UCSD-AML1 (cell line): ENCODE measurements around the gene HEBP1.
"Not testable (repeated sequence)": the region's sequence is repeated elsewhere in the genome, so short reads cannot be mapped to it uniquely, and the experiment has no call there.

Source experiments
- DNase-seq: peaks from one replicate; lab custom pipeline; 2025; ENCODE audit not compliant: unreplicated experiment; lab: John Stamatoyannopoulos, UW

Gene HEBP1, protein sequence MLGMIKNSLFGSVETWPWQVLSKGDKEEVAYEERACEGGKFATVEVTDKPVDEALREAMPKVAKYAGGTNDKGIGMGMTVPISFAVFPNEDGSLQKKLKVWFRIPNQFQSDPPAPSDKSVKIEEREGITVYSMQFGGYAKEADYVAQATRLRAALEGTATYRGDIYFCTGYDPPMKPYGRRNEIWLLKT

DNA sequence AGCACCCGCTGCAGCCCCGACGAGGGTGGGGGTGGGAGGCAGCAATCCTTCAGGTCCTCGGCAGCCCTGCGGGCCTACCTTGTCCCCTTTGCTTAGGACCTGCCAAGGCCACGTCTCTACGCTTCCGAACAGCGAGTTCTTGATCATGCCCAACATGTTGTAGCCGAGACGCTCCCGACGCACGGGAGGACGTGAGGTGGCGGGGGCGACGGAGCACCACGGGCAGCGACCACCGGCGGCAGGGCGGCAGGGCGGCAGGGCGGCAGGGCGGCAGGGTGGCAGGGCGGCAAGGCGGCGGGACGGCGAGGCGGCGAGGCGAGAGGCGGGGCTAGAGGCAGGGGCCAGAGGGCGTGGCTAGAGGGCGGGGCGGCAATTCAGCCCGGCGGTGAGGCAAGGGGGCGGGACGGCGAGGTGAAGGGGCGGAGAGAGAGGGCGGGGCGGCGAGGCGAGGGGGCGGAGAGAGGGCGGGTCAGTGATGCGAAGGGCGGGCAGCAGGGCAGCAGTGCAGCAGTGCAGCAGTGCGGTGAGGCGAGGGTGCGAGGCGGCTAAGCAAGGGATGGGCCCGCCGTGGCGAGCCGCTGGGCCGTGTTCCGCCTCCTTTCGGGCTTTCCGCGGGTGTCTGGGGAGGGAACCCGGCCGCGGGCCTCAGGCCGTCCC is at the start of gene HEBP1:
Gene HEBP1 (minus strand): TSS at position 307 of the 657 bp plus-strand sequence. CDS start 151 bp downstream, at position 156.
- peak; percentile 94 for DNase-seq

DNA sequence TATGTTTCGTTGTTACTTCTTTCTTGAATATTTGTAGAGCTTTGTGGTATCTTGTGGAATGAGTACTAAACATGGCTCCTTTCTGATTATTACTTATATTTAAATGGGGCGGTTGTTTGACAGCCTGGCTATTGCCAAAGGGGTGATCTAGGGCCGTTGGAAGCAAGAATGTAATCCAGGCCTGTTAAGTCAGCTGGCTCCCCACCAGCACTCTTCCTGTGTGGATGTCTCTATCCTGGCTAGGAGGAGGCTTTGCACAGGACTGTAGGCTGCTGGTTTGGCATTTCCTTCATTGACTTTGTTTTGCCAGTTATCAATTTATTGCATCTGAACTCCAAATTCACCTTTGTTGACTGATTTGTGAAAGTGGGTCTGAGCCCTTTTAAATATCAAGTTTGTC is 49.8 kb upstream of the HEBP1 start:
- DNase-seq: no peak

DNA sequence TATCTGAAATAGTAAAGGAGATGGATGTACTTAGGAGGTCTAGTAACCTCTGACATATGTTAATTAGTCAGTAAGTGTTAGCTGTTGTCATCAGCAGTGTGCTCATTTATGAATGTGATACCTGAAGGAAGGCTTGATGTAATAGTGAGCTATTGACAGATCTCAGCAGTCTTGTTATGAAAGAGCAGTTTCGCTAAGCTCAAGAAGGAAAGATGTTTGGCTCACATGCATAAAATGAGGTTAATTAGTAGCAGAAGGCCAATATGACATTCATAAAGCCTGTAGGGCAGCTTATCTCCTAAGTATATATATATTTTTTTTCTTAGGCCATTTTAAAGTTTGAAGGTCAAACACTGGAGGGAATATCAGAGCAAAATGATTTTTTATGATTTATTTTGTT is 46.9 kb upstream of the HEBP1 start:
- no peak for DNase-seq

DNA sequence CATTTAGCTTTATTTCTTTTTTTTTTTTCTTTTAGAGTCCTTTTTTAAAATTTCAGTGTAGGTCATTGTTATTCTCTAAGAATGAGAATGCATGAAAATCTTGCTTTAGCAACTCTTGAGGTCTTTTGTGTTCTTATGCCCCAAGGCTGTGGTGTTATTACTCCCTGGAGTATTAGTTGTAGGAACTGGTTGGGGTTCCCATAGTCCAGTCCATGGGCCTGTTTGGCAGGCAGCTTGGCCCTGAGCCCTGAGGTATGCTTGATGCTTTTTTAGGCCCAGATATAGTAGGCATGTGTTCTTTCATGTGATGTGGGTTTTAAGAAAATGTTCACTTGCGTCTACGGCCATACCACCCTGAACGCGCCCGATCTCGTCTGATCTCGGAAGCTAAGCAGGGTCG is 45.8 kb upstream of the HEBP1 start:
- DNase-seq: no peak

DNA sequence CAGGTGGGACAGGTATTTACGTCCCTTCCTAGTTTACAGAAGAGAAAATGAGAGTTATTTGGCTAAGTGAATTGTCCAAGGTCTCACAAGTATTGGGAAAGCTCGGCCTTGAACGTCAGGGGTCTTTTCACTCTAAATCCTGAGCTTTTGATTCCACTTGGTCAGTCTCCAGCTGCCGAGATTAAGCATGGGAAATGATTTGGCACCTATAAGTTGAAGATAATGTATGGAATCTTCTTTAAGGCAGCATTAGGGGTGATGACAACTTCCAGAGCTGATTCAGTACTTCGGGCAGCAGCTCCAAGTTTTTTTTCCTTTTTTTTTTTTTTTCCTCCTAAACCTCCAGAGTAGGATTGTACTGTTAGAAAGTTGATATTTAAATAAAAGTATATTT is 44.8 kb upstream of the HEBP1 start:
- no peak for DNase-seq

DNA sequence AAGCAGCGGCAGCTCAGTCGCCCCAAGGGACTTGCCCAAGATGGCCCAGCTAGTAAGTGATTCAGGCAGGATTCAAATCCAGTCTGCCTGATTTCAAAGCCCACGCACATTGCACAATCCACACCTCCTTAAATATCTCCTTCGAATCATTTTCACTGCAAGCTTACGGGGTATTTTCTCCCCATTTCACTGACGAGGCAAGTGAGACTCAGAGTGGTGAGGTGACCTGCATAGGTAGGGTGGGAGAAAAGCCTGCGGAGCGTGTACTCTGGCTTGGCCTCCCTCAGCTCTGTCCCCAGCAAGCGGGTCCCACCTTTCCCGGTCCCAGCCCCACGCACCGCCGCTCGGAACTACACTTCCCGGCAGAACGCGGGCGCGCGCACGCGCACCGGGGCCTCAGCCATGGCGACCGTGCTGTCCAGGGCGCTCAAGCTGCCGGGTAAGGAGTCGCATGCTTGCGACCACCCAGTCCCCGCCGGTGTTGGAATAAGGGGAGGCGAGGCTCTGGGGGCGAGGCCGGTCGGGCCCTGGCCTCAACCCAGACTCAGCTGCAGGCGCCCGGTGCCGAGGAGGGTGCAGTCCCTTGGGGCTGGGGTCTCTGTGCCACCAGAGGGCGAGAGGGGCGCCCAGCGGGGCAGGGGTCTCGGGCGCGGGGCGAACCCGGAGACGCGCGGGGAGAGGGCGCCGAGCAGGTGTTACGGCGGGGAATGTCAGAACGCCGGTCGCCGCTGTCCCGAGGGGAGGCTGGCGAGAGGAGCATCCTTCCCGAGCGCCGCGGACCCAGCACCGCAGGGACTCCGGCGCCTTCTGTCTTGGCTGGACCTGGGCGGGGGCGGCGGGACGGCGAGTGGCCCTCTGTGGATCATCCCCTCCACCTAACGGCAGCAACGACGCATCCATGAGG is 44.2 kb upstream of the HEBP1 start, which contains the start of gene FAM234B:
Gene FAM234B (plus strand): TSS at position 380 of the 904 bp plus-strand sequence. CDS start 23 bp downstream, at position 403.
- DNase-seq: peak; percentile 76

DNA sequence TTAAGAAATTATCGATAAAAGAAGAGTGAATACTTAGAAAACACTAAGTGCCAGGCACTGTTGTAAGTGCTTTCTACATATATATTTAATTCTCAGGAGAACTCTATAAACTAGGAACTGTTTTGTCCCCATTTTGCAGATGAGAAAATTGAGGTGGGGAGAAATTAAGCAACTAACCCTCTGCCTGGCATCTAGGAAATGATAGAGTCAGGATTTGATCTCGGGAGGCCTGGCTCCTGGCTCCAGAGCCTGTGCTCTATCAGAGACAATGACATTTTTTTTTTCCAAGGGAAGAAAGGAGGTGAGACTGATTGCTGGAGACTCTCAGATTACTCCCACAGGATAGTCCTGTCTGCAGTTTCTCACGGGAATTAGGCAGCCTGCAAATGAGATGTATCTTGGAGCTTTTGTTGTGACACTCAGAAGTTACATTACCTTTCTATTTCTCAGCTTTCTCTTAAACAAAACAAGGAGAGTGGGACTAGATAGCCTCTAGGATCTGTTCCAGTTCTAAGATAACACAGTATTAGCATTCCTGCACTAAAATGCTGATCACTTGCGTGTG is 42.7 kb upstream of the HEBP1 start:
- no peak for DNase-seq

DNA sequence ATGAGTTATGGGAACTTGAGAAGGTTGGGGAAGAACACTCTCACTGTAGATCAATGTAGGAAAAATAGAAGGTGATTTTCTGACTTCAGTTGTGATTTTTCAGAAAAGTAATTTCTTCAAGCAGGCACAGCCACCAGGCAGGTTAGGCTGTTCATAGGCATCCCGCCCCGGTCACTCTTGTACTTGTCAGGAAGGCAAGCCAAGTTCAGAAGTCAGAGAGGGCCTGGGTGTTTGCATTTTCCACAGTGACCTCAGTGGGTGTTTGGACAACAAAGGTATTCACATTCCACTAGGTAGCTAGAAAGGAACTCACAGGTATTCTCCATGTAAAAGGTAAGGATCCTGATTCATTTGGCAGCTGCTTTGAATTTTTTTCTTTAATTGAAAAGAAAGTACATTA is 41.2 kb upstream of the HEBP1 start:
- no peak for DNase-seq

DNA sequence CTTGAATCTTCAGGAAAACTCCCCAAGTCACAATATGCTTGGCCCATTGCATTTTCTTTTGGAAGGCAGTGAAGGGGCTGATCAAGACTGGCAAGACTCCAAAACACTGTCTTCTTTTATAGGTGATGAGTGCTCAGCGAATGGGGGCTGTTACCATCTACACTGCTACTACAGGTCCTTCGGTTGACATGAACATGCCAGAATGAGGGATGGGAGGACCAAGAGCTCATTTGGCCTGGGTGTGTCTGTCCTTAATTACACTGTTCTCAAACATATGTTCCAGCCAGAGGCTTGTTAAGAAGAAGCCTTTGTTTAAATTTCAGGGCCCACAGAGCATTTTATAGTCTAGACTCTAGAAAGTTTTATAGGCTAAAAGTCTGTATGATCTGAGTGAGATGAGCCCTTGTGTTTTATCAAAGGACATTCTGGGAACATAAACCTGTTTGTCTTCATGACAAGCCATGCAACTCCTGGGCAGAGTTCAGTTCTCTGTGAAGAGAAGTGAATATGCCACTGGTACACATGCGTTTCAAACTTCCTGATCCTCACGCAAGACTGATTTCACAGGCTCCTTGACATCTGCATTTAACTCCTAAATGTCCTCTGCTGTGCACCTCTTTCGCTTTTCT is 39.4 kb upstream of the HEBP1 start:
- no peak for DNase-seq

DNA sequence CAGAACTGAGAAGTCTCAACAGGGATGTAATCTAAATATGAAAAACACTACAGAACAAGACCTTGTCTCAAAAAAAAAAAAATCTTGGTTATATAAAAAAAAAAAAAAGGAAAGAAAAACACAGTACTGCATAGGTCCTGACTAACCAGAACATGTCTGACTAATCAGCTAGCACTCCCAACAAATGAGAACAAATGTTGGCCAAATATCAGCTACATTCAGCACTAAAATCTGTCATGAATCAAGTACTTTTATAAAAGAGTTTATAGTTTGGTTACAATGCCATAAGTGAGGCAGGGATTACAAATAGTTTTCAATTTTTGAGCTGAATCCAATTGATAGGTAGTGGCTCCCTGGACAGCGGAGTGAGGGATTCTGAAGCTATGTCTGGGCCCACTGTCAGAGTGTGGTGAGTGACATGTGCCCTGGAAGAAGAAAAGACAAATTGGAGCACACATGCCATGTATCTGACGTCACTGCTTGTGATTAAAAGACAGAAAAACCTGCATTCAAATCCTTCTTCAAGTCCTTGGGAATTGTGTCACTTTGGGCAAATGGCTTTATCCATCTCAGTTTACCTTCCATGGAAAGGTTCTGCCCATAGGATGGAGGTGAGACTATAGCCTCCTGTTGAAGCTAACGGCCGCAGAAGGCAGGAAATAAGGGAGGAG is 38.6 kb upstream of the HEBP1 start:
- DNase-seq: no peak

DNA sequence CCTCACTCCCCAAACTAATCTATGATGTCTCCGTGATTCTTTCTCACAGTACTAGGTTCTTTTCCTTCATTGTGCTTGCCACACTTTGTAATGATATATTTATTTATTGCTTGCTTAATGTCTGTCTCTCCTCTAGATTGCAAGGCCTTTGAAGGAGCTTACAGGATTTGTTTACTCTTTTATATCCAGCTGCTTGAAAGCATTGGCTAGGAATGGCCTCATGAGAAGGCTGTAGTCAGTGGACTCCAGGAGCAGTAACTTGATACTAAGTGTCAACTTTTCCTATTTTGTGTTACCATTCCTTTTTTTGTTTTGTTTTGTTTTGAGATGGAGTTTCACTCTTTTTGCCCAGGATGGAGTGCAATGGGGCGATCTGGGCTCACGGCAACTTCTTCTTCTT is 36.8 kb upstream of the HEBP1 start:
- DNase-seq: no peak

DNA sequence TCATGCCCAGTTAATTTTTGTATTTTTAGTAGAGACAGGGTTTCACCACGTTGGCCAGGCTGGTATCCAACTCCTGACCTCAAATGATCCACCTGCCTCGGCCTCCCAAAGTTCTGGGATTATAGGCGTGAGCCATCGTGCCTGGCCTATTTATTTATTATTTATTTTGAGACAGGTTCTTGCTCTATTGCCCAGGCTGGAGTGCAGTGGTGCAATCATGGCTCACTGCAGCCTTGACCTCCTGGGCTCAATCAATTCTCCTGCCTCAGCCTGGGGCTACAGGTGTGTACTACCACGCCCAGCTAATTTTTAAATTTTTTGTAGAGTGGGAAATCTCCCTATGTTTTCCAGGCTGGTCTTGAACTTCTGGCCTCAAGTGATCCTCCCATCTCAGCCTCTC is 35.3 kb upstream of the HEBP1 start:
- not testable (repeated sequence) for DNase-seq

DNA sequence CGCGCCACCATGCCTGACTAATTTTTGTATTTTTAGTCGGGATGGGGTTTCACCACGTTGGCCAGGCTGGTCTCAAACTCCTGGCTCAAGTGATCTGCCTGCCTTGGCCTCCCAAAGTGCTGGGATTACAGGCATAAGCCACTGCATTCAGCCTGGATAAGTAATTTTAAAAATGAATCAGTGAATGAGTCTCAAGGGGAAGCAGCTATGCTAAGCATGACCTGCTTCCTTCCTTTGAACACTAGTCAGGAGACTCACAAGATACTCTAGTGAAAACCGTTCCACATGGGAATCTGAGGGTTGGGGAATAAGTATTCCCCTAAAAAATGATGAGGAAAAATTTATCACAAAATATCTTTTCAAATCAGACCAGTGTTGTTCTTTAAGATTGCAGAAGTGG is 33.4 kb upstream of the HEBP1 start:
- no peak for DNase-seq

DNA sequence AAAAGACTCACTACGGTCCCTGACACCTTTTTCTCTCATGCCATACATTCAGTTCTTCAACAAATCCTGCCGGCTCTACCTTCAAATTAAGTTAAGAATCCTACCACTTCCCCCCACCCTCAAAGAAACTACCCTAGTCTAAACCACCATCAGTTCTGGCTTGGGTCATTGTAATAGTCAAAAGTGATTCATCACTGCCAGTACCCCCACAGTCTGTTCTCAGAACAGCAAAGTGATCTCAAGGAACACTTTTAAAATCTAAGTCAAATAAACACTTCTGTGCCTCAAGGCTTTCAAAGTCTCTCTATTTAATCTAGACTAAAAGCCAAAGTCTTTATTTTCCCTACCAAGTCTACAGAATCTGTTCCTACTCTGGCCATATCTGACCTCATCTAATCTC is 32.1 kb upstream of the HEBP1 start:
- no peak for DNase-seq

DNA sequence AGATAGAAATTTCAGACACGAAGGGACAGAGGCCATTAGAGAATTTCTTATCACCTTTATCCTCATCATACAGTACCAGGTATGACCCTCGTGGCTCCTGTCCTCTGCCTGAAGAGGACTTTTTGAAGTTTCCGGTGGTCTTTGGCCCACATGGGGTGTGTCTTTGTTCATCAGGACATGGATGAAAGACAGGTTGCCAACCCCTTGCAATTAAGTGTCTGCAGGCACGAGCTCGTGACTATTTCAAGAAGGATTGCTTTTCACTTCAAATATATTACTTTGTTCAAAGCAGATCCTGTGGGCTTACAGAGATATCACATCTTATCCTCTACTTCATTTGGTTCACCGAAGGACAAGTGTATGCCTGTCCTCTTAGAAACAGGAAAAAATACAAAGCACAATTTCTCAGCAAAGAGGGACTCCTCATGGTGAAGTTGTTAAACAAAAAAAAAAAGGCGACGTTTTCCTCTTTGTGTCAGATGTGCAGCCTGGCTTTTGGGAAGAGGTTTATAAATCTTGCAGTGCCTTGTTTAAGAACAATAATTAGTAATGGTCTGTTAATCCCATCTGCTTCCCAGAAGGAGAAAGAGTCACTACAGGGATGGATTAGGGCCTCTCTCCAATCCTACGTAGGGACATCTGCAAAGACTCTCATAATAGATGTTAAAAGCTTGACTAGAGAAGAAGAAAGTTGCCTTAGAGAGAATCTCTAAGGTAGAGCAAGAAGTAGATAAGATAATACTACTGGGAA is 30.7 kb upstream of the HEBP1 start:
- DNase-seq: no peak

DNA sequence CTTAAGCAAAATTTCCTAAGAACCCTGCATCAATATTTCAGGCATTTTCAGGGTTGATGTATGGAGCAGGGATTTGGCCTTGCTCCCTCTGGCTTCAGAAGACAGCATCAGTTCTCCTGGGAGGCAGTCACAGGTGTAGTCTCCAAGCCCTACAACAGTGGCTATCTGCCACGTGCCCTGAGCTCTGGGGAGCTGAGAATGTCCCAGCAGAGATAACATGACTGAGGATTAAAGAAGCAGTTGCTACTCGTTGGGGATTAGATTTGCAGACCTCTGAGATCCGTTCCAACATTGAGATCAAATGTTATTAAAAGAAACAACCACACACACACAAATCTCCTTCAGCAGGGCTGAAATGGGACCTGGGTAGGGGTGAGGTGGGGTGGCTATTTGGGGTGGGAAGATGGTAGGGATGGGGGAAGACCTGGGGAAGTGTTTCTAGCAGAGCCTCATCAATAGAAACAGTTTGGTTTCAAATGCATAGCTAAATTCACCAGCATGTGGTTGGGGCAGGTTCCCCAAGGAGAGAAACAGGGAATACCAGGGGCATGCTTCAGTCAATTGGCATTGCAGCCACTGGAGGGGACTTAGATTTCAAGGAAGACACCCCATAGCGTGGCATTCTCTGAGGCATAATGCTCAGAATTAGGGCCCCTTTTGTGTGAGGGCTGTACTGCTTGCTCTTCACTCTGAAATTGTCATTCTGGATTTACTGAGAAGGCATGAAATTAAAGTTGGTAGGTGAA is 28.9 kb upstream of the HEBP1 start:
- no peak for DNase-seq

DNA sequence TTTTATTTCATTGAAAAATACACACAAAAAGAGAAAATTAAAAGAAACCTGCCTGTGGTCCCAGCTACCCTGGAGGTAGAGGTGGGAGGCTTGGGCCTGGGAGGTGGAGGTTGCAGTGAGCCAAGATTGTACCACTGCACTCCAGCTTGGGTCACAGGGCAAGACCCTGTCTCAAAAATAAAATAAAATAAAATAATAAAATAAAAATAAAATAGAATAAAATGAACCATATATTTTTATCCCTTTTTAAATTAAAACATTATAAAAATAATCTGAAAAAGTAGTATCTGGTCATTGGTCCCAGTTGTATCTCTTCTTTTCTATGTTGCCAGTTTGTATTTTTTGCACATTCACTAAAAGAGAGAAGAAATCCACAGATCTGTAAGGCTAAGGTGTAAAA is 27.4 kb upstream of the HEBP1 start:
- DNase-seq: no peak

DNA sequence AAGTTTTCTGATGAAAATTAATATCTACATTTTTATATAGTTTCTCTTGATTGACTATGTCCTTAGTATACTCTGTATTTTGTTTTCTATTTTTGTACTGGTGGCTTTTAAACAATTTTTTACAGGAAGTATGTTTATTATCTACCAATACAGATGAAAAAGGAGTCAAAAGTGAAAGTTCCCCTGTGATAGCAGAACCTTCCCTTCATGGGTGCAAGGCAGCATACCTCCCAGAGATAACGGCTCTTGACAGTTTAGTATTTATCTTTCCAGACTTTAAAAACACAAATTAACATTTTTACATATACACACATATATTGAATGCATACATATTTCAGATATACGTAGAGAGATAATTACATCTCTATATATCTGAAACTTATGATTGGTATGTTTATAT is 27.0 kb upstream of the HEBP1 start:
- no peak for DNase-seq

DNA sequence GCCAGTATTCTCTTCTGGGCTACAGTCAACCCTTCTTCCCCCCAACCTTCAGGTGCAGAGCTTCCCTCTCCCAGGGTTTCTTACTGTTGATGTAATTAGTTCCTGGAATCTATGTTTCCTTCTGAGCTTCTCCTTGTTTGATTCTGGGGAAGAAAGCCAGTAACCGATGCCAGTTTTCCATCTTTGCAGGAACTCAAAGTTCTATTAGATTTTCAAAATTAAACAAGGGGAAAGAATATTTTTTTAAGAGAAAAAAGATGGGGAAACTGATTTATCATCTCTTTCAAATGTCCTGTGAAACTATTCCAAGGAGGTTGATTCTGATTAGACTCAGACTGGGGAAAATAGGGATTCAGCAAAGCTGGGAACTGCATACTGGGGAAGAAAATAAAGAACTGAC is 26.2 kb upstream of the HEBP1 start:
- no peak for DNase-seq
